ENCODE measurements around the gene NBEA.

The NBEA gene

DNA sequence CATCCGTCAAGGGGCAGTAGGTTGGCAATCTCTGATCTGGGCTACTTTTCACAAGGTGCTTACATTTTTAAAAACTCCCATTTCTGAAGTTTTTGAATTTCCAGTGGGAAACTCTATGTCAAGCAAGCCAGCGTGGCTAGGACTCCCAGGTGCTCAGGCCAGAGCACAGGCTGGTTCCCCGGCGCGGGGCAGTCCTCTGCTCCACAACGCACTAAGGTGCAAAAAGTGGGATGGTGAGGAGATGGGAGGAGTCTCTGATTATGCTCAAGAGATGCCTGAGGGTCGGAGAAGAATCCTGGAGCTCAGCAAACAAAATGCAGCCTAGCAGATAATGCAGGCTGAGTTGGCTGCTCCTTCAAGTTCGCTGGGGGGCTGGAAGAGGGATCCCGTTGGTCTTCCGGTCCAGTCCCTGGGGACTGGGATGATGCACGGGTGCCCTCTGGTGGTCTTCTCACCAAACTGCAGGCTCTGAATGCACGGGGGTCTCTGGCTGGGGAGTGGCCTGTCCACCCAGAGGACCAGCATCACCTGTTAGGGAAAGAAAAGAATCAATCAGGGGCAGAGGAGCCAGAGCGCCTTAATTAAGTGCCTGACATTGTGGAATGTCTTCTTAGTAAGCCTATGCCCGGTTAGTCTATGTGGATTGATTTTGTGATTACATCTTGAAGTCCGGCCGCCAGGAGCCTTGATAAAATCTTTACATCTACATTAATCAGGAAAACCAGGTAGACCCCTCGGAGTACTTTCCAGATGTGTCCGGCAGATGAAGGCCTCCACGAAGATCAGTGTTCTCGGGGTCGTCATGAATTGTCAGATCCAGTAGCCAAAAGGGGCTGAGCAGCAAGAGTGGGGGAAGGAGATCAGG lies 778.9 kb downstream of the NBEA start:
- TF ChIP-seq, protein P1, sequence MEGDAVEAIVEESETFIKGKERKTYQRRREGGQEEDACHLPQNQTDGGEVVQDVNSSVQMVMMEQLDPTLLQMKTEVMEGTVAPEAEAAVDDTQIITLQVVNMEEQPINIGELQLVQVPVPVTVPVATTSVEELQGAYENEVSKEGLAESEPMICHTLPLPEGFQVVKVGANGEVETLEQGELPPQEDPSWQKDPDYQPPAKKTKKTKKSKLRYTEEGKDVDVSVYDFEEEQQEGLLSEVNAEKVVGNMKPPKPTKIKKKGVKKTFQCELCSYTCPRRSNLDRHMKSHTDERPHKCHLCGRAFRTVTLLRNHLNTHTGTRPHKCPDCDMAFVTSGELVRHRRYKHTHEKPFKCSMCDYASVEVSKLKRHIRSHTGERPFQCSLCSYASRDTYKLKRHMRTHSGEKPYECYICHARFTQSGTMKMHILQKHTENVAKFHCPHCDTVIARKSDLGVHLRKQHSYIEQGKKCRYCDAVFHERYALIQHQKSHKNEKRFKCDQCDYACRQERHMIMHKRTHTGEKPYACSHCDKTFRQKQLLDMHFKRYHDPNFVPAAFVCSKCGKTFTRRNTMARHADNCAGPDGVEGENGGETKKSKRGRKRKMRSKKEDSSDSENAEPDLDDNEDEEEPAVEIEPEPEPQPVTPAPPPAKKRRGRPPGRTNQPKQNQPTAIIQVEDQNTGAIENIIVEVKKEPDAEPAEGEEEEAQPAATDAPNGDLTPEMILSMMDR (IDR thresholded peaks at IDR 0.05; ENCODE audit: low read depth, low read length) = peak; percentile 98
- peak; percentile 57 to 62 for DNase-seq (ENCODE audit: low read depth in 2 of 2)
- peak overlapping the region in 1 of 2 donors; percentile 24 for H3K4me3 ChIP-seq (replicated peaks in 1 of 2; ENCODE audit: low read depth in 2 of 2, low read length in 2 of 2)

All from cardiac fibroblast (primary cell).